ENCODE measurements around the gene METTL2B.
A peak's percentile ranks its signal among the peaks of the same experiment; 100 is the strongest.
"Not testable (repeated sequence)": the region's sequence is repeated elsewhere in the genome, so short reads cannot be mapped to it uniquely, and the experiment has no call there.

The METTL2B gene

GRCh38 chr7:128523226-128523931 is 46.8 kb downstream of the METTL2B start:
- DNase-seq (ENCODE audit: extremely low read depth in 1 of 2, low read depth in 1 of 2) = peak; percentile 42 to 61

GRCh38 chr7:128523932-128524524 is 47.5 kb downstream of the METTL2B start:
- not testable (repeated sequence) for DNase-seq (ENCODE audit: extremely low read depth in 1 of 2, low read depth in 1 of 2)

GRCh38 chr7:128525584-128525983 is 49.0 kb downstream of the METTL2B start:
- DNase-seq (ENCODE audit: extremely low read depth in 1 of 2, low read depth in 1 of 2) = not testable (repeated sequence)

GRCh38 chr7:128526062-128526466 is 49.5 kb downstream of the METTL2B start:
- DNase-seq (ENCODE audit: extremely low read depth in 1 of 2, low read depth in 1 of 2) = not testable (repeated sequence)

GRCh38 chr7:128529191-128529590 is 52.6 kb downstream of the METTL2B start:
- not testable (repeated sequence) for DNase-seq (ENCODE audit: extremely low read depth in 1 of 2, low read depth in 1 of 2)

GRCh38 chr7:128530121-128530854 is 53.7 kb downstream of the METTL2B start:
- DNase-seq (ENCODE audit: extremely low read depth in 1 of 2, low read depth in 1 of 2) = peak in 1 of 2 donors; percentile 5

GRCh38 chr7:128530855-128531104 is 54.2 kb downstream of the METTL2B start:
- no peak for DNase-seq (ENCODE audit: extremely low read depth in 1 of 2, low read depth in 1 of 2)

- peak; percentile 54 to 69 for DNase-seq (ENCODE audit: extremely low read depth in 1 of 2, low read depth in 1 of 2)
These were observed 54.8 kb downstream of the METTL2B start for GRCh38 chr7:128531105-128531954.

- DNase-seq (ENCODE audit: extremely low read depth in 1 of 2, low read depth in 1 of 2) = peak in 1 of 2 donors; percentile 11
These were observed 55.5 kb downstream of the METTL2B start for GRCh38 chr7:128531955-128532478.

GRCh38 chr7:128532956-128533355 is 56.4 kb downstream of the METTL2B start:
- not testable (repeated sequence) for DNase-seq (ENCODE audit: extremely low read depth in 1 of 2, low read depth in 1 of 2)

- DNase-seq (ENCODE audit: extremely low read depth in 1 of 2, low read depth in 1 of 2) = not testable (repeated sequence)
These were observed 60.9 kb downstream of the METTL2B start for GRCh38 chr7:128537410-128537809.

GRCh38 chr7:128542530-128542929 is 66.0 kb downstream of the METTL2B start:
- DNase-seq (ENCODE audit: extremely low read depth in 1 of 2, low read depth in 1 of 2) = not testable (repeated sequence)

GRCh38 chr7:128543300-128543699 is 66.8 kb downstream of the METTL2B start:
- DNase-seq (ENCODE audit: extremely low read depth in 1 of 2, low read depth in 1 of 2) = not testable (repeated sequence)

- not testable (repeated sequence) for DNase-seq (ENCODE audit: extremely low read depth in 1 of 2, low read depth in 1 of 2)
These were observed 69.8 kb downstream of the METTL2B start for GRCh38 chr7:128546319-128546851.

- no peak for DNase-seq (ENCODE audit: extremely low read depth in 1 of 2, low read depth in 1 of 2)
These were observed 74.4 kb downstream of the METTL2B start for GRCh38 chr7:128550920-128551319.

GRCh38 chr7:128554394-128554793 is 77.8 kb downstream of the METTL2B start:
- DNase-seq (ENCODE audit: extremely low read depth in 1 of 2, low read depth in 1 of 2) = not testable (repeated sequence)
